ENCODE results near the gene CDK1. TPM values are rescaled to one million over a fixed set of nuclear protein-coding genes. Genes with fewer than 3 reads are reported as not detected.

Gene CDK1
- total RNA-seq, 2 donors from 2014 or later: 16.5 to 53.8 TPM

GRCh38 chr10:60819271-60819670 lies 41.0 kb downstream of the CDK1 start:
- no peaks in the 10 kb centered on the region for H3K9me3 ChIP-seq
- no peaks in the 10 kb centered on the region for H3K4me1 ChIP-seq
- no peaks in the 10 kb centered on the region for H3K27me3 ChIP-seq
- DNase-seq: no peak
- H3K9ac ChIP-seq (ENCODE audit: low read depth in 2 of 2, low read length in 2 of 2): no peak overlapping the region
- H3K27ac ChIP-seq: no peak overlapping the region
- no peak for TF ChIP-seq CTCF (IDR thresholded peaks at IDR 0.05)
- intact Hi-C loops (cut with DNase I): loop anchor here (5.0 to 10.0 kb wide), 3 partner anchors 326 to 916 kb away; no protein-coding TSS in a partner anchor
- no peaks in the 10 kb centered on the region for H3K36me3 ChIP-seq
- H3K4me3 ChIP-seq: no peak overlapping the region

GRCh38 chr10:60820093-60820754 lies 41.9 kb downstream of the CDK1 start:
- H3K4me1 ChIP-seq: no peaks in the 10 kb centered on the region
- no peak overlapping the region for H3K27ac ChIP-seq
- no peaks in the 10 kb centered on the region for H3K27me3 ChIP-seq
- intact Hi-C loops (cut with DNase I): loop anchor here (5.0 kb wide), 1 partner anchor 142 kb away; no protein-coding TSS in a partner anchor
- no peak for TF ChIP-seq CTCF (IDR thresholded peaks at IDR 0.05)
- H3K4me3 ChIP-seq: no peak overlapping the region
- no peaks in the 10 kb centered on the region for H3K9me3 ChIP-seq
- no peak for DNase-seq
- no peaks in the 10 kb centered on the region for H3K36me3 ChIP-seq
- no peak overlapping the region for H3K9ac ChIP-seq (ENCODE audit: low read depth in 2 of 2, low read length in 2 of 2)

- H3K27ac ChIP-seq: no peak overlapping the region
- H3K9ac ChIP-seq (ENCODE audit: low read depth in 2 of 2, low read length in 2 of 2): no peak overlapping the region
- intact Hi-C loops (cut with DNase I): loop anchor here (5.0 kb wide), 1 partner anchor 141 kb away; no protein-coding TSS in a partner anchor
- H3K4me1 ChIP-seq: no peaks in the 10 kb centered on the region
- no peak overlapping the region for H3K4me3 ChIP-seq
- no peaks in the 10 kb centered on the region for H3K36me3 ChIP-seq
- H3K27me3 ChIP-seq: no peaks in the 10 kb centered on the region
- no peak for DNase-seq
- TF ChIP-seq CTCF (IDR thresholded peaks at IDR 0.05): no peak
- no peaks in the 10 kb centered on the region for H3K9me3 ChIP-seq
Measured at GRCh38 chr10:60821656-60822055, 43.4 kb downstream of the CDK1 start.

- H3K27me3 ChIP-seq: no peaks in the 10 kb centered on the region
Measured at GRCh38 chr10:60822809-60823208, 44.5 kb downstream of the CDK1 start.

GRCh38 chr10:60823324-60823723 lies 45.0 kb downstream of the CDK1 start:
- Histone ChIP-seq H3K4me3 (no peak overlapping the region), H3K36me3 (no peaks in the 10 kb centered on the region), H3K27ac (no peak overlapping the region), H3K9ac (ENCODE audit: low read depth in 2 of 2, low read length in 2 of 2) (no peak overlapping the region), H3K27me3 (no peaks in the 10 kb centered on the region), H3K4me1 (no peaks in the 10 kb centered on the region), H3K9me3 (no peaks in the 10 kb centered on the region)
- intact Hi-C loops (cut with DNase I): loop anchor here (5.0 kb wide), 1 partner anchor 139 kb away; no protein-coding TSS in a partner anchor
- no peak for DNase-seq
- TF ChIP-seq CTCF (IDR thresholded peaks at IDR 0.05): no peak

More at GRCh38 chr10:60822809-60823208, 44.5 kb downstream of the CDK1 start:
- no peak overlapping the region for H3K9ac ChIP-seq (ENCODE audit: low read depth in 2 of 2, low read length in 2 of 2)
- DNase-seq: no peak
- H3K9me3 ChIP-seq: no peaks in the 10 kb centered on the region
- no peak overlapping the region for H3K4me3 ChIP-seq
- H3K27ac ChIP-seq: no peak overlapping the region
- no peak for TF ChIP-seq CTCF (IDR thresholded peaks at IDR 0.05)
- H3K4me1 ChIP-seq: no peaks in the 10 kb centered on the region
- H3K36me3 ChIP-seq: no peaks in the 10 kb centered on the region
- intact Hi-C loops (cut with DNase I): loop anchor here (5.0 kb wide), 1 partner anchor 139 kb away; no protein-coding TSS in a partner anchor
